ENCODE results near the gene MRPS6. TPM values are rescaled to one million over a fixed set of nuclear protein-coding genes. Genes with fewer than 3 reads are reported as not detected.

MRPS6 gene
- total and polyA plus RNA-seq, 2 donors from 2014 or later, result 52.3 to 270 TPM

- FAIRE-seq (no peak), DNase-seq (no peak)
- intact Hi-C loops (cut with DNase I), result no loop called here
- Histone ChIP-seq H3K9me3 (ENCODE audit: control insufficient read depth in 2 of 3, insufficient read depth in 1 of 3, low read length in 3 of 3) (no peaks in the 10 kb centered on the region), H3K36me3 (ENCODE audit: control insufficient read depth in 2 of 3, insufficient read depth in 3 of 3, low read length in 3 of 3) (no peaks in the 10 kb centered on the region), H3K27ac (ENCODE audit: low read depth in 2 of 2, low read length in 2 of 2) (no peak overlapping the region), H3K9ac (ENCODE audit: low read length in 3 of 3) (no peak overlapping the region), H3K27me3 (ENCODE audit: control insufficient read depth, insufficient read depth, low read length) (no peaks in the 10 kb centered on the region), H3K4me3 (ENCODE audit: low read length in 3 of 3) (no peak overlapping the region), H3K4me1 (ENCODE audit: control insufficient read depth in 2 of 3, insufficient read depth in 2 of 3, low read depth in 1 of 3, low read length in 3 of 3) (no peaks in the 10 kb centered on the region)
- TF ChIP-seq CTCF (IDR thresholded peaks at IDR 0.05; ENCODE audit: borderline replicate concordance, extremely low read depth, insufficient read depth), result no peak
Measured at GRCh38 chr21:34181431-34182039, 108.2 kb downstream of the MRPS6 start.

GRCh38 chr21:34182436-34182835 lies 109.1 kb downstream of the MRPS6 start:
- TF ChIP-seq CTCF (IDR thresholded peaks at IDR 0.05; ENCODE audit: borderline replicate concordance, extremely low read depth, insufficient read depth), result no peak
- intact Hi-C loops (cut with DNase I), result no loop called here
- no peaks in the 10 kb centered on the region for H3K4me1 ChIP-seq (ENCODE audit: control insufficient read depth in 2 of 3, insufficient read depth in 2 of 3, low read depth in 1 of 3, low read length in 3 of 3)

DNA sequence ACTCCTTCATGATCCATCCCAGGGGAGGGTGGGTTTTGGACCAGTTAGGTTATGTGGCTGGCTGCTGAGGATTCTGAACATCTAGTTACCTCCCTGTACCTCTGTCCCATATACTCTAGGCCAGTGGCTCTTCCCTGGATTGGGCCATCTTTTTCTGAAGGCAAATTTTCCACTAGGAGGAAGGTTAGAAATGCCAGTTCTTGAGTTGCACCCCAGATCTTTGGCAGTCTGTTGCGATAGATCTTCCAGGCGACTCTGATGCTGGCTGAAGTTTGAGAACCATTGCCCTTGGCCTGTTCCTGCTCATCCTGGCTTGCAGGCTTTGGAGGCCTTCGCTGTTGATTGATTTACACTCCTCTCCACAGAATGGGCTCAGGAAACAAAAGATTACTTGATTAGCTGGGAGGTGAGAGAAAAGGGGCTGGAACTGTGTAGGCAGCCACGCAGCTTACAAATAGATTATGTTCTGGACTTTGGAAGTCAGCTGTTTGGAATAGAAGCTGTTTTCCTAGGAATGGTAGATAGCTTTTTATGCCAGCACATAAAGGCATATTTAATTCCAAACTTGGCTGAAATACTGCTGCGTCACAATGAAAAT lies 110.1 kb downstream of the MRPS6 start:
- Histone ChIP-seq H3K4me3 (ENCODE audit: low read length in 3 of 3) (no peak overlapping the region), H3K9ac (ENCODE audit: low read length in 3 of 3) (no peak overlapping the region), H3K36me3 (ENCODE audit: control insufficient read depth in 2 of 3, insufficient read depth in 3 of 3, low read length in 3 of 3) (no peaks in the 10 kb centered on the region), H3K27me3 (ENCODE audit: control insufficient read depth, insufficient read depth, low read length) (no peaks in the 10 kb centered on the region), H3K9me3 (ENCODE audit: control insufficient read depth in 2 of 3, insufficient read depth in 1 of 3, low read length in 3 of 3) (no peaks in the 10 kb centered on the region), H3K4me1 (ENCODE audit: control insufficient read depth in 2 of 3, insufficient read depth in 2 of 3, low read depth in 1 of 3, low read length in 3 of 3) (no peaks in the 10 kb centered on the region), H3K27ac (ENCODE audit: low read depth in 2 of 2, low read length in 2 of 2) (no peak overlapping the region)
- TF ChIP-seq CTCF (IDR thresholded peaks at IDR 0.05; ENCODE audit: borderline replicate concordance, extremely low read depth, insufficient read depth), result no peak
- no peak for DNase-seq
- intact Hi-C loops (cut with DNase I), result no loop called here
- FAIRE-seq, result no peak

More at GRCh38 chr21:34182436-34182835, 109.1 kb downstream of the MRPS6 start:
- FAIRE-seq (no peak), DNase-seq (no peak)
- no peak overlapping the region for H3K4me3 ChIP-seq (ENCODE audit: low read length in 3 of 3)
- H3K9ac ChIP-seq (ENCODE audit: low read length in 3 of 3), result no peak overlapping the region
- H3K27me3 ChIP-seq (ENCODE audit: control insufficient read depth, insufficient read depth, low read length), result no peaks in the 10 kb centered on the region
- H3K9me3 ChIP-seq (ENCODE audit: control insufficient read depth in 2 of 3, insufficient read depth in 1 of 3, low read length in 3 of 3), result no peaks in the 10 kb centered on the region
- H3K36me3 ChIP-seq (ENCODE audit: control insufficient read depth in 2 of 3, insufficient read depth in 3 of 3, low read length in 3 of 3), result no peaks in the 10 kb centered on the region
- H3K27ac ChIP-seq (ENCODE audit: low read depth in 2 of 2, low read length in 2 of 2), result no peak overlapping the region
